ENCODE data around the gene RFX2.

The RFX2 gene

DNA sequence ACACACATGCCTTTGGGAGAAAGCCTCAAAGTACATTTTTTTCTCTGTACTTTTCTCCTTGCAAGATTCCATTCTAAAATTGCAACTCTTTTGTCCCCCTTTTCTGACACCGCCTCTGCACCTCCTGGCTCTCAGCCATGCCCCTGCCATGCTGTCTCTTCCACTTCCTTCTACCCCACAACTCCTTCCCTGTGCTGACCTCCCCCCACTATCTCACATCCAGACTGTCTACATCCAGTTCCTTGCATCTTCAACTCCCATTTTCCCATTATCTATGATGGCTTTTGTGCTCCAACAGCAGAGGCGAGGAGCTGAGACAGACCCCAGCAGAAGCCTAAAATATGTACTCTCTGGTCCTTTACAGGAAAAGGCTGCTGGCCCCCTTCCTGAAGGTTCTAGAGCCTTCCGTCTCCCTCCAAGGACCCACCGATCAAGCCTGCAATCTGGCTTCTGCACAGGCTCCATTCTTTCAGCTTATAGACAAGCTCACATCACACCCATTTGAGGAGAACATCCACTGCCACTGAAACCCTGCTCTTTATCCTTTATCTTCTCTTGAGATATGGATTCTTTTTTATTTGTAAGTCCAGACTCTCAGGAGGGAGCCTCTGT, 50.2 kb downstream of the RFX2 start:
- DNase-seq (ENCODE audit: low read depth in 2 of 2) = no peak

DNA sequence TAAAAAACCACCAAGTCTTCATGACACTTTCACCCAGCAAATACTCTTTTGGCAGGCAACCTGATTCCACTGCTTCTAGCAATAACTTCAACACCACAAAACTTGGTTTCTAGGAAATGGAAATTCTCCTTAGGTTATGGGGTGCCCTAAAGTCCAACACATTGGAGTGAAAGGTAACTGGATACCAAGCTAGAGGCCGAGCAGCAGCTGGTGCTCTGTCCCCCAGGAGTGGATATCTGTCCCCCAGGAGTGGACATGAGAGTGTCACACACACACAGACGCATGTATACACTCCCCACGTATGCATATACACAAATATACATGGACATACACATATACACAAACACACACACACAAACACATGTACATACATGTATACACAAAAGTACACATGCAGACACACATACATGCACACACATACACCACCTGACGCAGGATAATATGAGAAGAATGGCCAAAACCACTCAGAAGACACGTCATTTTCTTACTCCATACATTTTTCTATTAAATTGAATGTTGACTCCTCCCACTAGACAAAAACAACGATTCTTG, 50.8 kb downstream of the RFX2 start:
- DNase-seq (ENCODE audit: low read depth in 2 of 2) = no peak

DNA sequence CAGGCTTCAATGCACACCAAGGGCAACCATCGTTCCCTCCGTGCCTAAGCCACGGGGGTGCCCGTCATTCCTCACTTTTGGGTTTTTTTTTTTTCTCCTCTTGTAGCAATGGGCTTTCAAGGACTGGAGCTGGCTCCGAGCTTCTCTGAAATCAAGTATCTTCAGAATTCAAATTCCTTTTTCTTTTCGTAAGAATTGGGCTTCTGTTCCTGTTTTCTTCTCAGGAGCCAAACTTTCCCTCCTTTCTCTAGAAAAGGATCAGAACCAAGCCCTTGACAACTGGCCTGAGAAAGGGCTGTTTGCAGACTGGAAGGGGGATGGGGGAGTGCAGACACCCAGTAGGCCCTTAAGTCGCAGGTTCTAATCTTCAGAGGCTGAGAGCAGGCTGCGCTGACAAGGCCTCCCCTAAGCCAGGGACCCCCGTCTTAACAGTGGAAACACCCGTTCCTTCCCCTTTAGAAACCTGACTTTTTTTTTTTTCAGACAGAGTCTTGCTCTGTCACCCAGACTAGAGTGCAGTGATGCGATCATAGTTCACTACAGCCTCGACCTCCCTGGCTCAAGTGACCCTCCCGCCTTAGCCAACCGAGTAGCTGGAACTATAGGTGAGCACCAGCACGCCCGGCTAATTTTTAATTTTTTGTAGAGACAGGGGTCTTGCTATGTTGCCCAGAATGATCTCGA, 51.6 kb downstream of the RFX2 start:
- no peak for DNase-seq (ENCODE audit: low read depth in 2 of 2)

DNA sequence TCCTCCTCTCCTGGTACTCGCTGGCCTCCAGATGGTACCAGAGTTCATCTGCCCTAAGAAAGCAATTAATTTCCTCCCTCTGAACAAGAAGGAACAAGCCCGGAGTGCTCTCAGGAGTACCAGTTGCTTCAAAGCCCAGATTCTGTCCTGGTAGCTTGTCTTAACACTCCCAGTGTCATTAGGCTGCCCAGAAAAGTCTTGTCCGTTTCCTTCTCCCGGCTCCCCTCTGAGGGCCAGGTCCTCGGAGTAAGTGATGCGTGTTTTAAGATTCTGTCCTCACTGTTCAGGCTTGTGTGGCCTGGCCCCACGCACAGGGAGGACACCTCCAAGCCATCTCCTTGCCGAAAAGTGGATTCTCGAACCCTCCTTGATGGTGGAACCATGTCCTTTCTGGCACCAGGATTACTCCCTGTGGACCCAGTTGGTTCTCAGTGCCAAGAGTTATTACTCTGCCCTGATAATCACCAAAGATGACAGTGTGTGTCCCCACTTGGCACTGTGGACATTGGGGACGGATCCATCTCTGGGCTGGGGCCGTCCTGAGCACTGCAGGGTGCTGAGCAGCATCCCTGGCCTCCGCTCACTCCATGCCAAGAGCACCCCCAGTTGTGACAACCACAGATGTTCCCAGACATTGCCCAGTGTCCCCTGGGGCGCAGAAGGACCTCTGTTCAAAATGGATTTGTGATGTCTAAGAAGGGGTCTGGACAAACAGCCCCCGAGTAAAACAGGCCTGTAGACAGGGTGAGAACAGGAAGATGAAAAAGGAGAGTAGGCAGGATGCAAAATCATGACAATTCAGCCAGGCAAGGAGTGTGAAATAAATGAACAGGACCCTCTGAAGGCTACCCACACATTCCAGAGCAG, 52.4 kb downstream of the RFX2 start:
- no peak for DNase-seq (ENCODE audit: low read depth in 2 of 2)

DNA sequence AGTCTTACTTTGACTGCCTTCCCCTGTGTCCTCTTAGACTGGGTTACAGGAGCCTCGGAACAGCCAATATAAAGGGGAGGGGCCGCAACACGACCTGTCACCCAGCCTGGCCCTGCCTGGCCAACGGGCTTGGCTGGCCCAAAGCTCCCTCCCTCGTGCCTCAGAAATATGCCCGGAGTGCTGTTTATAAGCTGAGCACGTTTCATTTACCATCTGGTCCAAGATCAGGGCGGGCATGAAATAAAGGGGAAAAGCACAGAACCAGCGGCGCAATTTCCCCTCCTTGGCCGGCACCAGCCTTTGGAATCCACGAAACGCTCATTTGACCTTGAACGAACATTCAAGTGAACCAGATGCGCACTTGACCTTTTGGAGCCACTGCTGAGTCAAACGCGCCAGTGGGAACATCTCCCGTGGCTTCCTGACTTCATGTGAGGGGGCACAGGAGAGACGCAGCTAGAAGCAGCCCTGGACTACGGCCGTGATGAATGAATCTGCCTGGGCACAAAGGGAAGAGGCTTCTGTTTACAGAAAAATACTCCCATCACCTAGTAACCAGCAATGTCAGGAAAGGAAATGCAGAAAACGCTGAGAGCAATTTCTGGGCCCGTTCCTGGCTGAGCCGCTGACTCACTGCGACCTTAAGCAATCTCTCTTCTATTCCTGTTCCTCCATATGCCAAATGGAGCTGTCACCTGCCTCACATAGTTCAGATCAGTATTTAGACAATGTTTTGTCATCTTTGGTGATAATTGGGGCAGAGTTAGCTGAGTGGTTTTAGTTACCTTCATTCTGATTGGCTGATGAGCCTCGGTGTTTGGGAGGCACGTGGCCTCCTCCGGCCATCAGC, 53.3 kb downstream of the RFX2 start:
- no peak for DNase-seq (ENCODE audit: low read depth in 2 of 2)

DNA sequence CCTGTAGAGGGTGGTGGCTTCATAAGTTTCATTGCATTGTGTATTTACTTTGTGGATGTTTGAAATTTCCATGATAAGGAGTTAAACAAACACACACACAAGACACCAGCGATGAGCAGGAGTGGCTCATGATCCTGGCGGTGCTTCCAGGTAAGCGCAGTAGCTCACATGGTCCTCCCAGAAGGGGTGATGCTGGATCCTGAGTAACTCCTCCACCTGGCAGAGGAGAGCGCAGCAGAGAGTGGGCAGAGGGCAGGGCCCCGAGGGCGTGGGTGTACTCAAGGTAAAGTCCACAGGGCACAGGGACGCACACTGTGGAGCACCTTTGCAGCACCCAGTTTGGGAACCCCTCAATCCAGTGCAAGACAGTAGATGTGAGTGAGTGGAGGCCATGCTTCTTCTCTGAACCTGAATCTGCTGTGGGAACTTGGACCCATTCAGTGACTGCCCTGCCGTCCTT, 54.0 kb downstream of the RFX2 start:
- DNase-seq (ENCODE audit: low read depth in 2 of 2) = no peak

DNA sequence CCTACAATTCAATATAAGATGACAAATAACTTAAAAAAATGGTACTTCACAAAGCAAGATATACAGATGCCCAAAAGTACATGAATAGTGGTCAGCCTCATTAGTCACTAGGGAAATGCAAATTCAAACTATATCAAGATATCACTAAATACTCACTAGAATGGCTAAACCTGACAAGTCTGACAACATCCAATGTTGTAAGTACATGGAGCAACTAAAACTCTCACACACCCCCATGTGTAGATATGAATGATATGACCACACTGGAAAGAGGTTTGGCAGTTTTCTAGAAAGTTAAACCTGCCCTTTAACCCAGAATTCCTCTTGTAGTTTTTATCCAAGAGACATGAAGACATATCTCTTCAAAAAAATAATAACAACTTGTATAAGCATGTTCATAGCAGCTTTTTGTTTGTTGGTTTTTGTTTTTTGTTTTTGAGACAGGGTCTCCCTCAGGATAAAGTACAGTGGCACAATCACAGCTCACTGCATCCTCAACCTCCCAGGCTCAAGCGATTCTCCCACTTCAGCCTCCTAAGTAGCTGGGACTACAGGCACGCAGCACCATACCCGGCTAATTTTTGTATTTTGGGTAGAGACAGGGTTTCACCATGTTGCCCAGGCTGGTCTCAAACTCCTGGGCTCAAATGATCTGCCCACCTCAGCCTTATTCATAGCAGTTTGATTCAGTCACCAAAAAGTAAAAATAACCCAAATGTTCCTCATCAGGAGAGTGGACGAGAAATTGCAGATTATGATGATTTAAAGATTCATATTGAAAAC, 55.1 kb downstream of the RFX2 start:
- DNase-seq (ENCODE audit: low read depth in 2 of 2) = no peak

DNA sequence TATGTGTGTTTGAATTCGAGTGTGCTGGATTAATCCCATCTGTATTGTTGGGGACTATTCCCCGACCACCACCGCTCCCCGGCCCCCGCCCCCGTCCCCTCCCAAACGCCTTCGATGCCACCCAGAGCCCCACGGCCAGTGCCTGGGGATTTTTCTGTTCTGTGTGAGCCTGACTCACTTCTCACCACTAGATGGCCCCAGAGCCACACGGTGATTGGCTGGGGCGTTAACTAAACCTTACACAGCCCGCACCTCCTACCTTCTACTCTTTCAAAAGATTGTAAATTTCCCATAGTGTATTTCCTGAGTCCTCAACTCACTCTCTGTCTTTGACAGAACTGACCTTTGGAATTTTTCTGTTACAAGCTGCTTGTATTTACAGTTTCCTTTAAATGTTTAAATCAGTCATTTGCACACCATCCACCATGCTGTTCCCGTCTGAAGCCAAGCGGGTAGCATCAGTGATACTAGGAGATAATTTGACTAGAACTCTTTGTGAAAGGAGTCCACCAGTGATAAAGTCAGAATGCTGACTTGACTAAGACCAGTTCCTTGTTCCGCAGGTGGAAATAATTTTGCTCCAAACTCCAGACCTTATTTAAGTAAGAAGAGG, 61.4 kb downstream of the RFX2 start:
- peak; percentile 61 to 66 for DNase-seq (ENCODE audit: low read depth in 2 of 2)

DNA sequence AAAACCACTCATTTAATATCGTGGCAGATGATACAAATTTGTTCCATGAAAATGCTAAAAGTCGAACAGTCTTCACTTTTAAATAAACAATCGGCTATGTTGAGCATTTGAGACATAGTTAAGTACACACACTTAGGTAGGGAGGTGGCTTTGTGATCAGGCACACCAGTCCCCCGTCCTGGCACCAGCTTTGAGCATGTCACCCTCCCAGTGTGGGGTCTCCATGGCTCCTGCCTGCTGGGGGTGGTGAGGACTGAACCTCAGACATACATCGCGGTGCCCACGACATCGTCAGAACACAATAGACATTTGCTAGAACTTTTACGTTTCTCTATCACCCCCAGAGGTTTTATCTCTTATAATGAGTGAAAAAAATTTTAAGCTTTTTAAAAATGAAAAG, 62.0 kb downstream of the RFX2 start:
- no peak for DNase-seq (ENCODE audit: low read depth in 2 of 2)

DNA sequence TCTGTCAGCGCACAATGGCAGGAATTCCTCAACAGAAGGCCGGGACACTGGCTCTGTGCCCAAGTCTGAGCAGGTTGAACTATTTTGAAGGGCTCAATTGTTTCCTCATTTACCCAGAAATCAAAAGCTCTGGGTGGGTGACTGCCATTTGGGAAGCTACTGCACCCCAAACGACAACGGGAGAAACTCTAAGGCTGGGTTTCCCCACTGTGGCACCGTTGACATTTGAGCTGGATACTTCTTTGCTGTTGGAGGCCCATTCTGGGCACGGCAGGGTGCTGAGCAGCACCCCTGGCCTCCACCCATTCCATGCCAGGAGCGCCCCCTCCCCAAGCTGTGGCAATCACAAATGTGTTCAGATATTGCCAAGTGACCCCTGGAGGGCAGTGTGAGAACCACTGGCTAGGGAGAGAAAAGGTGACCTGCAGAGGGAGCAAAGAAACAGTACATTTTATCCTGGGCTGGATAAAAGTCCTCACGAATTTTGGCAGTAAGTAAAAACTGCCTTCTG, 62.5 kb downstream of the RFX2 start:
- no peak for DNase-seq (ENCODE audit: low read depth in 2 of 2)

DNA sequence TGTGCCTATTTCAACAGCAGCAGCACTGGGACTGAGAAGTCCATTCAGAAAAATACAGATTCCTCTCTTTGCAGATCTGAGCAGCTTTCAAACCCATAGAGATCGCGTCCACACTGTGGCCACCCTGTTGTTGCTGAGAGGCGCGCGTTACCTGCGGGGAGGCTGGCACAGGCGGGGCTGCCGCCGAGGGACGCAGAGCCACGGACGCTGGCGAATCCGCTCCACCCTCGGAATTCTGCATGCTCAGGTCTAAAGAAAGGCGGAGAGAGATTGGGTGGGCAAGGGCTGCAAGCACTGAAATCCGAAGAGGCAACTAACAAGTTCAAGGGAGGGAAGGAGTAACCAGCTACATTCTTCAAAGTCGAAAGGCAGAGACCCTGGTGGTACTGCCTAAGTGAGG, 63.0 kb downstream of the RFX2 start:
- DNase-seq (ENCODE audit: low read depth in 2 of 2) = no peak

DNA sequence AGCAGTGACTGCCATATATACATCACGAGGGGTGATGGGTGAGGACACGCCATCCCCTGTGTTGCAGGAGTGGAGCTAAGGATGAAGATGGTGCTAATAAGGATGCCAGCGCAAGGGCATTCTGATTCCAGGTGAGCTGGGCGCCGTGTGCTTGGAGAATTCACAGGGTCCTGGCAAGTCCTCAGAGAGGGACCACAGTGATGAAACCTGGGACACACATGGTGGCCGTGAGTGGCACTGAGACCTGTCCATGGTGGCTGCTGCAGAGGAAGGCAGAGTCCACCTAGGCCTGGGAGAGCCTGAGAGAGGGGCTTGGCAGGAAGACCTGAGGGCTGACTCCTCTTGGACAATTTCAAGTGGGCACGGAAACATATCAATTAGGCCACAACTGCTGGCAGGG, 65.2 kb downstream of the RFX2 start:
- no peak for DNase-seq (ENCODE audit: low read depth in 2 of 2)

DNA sequence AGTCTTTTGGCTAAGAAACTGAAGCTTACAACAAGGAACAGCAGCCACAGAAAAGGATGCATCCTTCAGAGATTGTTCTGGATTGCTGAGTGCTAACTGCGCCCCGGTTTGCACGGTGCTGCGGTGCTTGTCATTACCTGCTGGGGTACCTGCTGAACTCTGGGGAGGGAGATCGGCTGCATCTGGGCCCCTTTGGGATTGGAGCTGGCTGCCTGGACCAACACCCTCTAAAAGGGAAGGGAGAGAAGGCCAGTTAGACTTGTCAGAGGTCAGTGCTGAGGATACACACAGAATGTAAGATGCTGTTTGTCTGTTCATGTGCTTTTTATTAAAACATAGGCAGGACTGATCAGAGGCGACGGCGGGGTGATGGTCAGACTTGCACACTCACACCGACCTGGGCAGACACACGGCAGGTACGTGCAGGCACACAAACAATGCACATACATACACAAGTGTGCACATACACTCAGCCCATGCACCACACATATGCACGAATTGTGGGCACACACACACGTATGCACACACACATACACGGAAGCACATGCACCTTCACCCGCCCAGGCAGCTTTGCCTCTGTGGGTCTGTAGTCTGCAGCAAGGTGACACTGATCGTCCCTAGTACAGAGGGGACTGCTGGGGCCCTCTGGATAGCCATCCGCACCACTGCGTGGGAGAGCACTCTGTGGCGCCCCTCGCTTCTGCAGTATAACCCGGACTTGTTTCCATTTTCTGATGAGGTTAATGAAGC, 66.1 kb downstream of the RFX2 start:
- no peak for DNase-seq (ENCODE audit: low read depth in 2 of 2)

DNA sequence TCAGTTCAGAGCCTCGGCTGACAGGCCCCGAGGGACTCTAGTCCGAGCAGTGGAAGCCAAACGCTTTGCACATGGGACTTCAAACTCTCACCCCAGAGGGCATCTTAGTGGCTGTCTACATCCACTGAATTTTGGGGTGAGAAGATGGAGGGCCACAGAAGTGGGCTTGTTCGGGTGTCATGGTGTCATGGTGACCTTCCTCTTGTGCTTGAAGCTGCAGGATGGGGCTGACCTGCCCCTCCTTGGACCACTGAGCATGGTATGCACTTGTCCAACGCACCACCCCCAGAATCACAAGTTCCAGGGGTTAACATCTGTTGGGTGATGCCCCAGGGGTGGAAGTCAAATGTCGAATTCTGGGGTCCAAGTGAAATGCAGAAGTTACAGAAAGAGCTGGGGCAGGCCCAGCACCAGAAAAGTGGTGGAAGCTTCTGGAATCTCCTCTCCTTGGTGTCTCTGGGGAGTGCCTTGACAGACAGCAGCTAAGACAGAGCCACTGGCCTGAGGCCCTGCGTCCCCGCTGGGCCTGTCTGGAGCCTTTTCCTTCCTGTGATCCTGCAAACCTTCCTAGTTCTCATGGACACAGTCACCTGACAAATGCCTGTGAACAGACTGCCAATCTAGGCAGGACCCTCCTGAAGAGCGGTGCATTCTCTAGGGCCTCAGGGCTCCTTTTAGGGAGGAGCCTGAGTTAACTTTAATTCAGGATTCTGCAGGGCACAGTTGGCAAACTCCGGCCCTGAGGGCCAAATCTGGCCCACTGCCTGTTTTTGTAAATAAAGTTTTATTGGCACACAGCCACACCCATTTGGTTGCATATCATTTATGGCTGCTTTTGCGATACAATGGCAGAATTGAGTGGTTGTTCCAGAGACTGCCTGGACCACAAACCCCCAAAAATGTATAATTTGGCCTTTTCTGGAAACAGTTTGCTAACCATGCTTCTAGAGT, 67.2 kb downstream of the RFX2 start:
- no peak for DNase-seq (ENCODE audit: low read depth in 2 of 2)

DNA sequence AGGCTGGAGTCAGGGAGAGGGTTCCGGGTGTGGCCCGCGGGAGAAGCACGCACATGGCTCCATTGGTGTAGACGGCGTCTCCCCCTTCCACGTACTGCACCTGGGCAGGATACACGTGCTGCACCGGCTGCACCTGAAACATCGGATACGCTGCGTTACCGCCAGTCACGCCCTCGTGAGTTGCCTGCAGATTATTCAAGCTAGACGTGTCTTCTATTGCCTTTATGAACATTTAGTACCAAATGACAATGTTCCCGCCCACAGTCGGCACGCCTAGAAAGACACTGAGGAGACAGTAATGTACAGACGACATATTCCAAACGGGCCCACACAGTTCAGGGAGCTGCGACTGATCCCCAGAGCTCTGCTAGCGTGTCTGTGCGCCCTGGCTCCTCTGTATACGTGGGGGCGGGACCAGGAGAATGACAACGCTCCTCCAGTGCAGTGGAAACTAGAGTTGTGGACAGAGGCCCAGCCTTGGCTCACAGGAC, 68.3 kb downstream of the RFX2 start:
- no peak for DNase-seq (ENCODE audit: low read depth in 2 of 2)

DNA sequence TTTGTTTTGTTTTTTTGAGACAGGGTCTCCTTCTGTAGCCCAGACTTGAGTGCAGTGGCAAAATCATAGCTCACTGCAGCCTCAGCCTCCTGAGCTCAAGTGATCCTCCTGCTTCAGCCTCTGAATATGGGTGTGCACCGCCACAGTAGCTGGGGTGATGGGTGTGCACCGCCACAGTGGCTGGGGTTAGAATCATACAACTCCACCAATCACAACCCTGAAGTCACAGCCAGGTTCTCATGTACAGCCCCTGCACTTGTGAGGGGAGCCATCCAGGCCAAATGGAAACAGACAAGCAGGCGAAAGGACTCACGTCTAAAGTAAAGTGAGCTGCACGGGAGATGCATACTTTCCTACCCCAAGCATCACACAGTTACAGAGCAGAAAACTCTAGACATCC, 69.2 kb downstream of the RFX2 start:
- DNase-seq (ENCODE audit: low read depth in 2 of 2) = no peak

DNA sequence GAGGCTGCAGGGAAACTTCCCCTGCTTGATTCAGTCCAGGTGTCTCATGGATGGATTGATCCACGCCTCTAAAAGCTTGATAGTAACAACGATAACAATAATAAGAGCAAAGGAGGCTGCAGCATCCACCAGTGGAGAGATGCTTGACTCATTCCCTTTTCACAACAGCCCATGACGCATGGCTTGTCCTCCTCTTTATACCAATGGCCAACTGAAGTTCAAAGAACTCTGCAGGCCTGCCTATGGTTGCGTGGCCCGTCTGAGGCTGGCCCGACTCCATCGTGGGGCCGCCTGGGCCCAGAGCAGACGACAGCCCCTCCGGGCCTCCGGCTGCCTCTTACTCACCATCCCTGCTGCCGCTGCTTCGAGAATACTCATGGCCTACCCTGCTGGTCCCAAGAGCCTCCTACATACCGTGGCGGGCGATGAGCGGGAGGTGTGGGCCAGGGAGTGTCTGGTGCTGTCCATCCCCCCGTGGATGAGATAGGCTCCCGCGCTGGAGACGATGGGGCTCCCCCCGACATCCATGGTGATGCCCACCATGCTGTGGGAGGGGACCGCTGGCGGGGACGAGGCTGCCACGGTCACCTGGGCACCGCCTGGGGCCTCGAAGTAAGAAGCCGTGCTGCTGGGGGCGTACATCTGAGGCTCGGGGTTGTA, 70.6 kb downstream of the RFX2 start:
- DNase-seq (ENCODE audit: low read depth in 2 of 2) = no peak

All from activated CD4-positive, alpha-beta T cell treated with anti-CD3 and anti-CD28 coated beads for 24 hours (primary cell).